Kidney capillary endothelial cell (primary cell): ENCODE data around the gene TMEM271.
"Not testable (repeated sequence)": the region's sequence is repeated elsewhere in the genome, so short reads cannot be mapped to it uniquely, and the experiment has no call there.

Experiments
- DNase-seq: peaks from one replicate; pipeline ENCODE4 v3.0.0-alpha.2; 2018; ENCODE audit warnings: low spot score

The TMEM271 gene

DNA sequence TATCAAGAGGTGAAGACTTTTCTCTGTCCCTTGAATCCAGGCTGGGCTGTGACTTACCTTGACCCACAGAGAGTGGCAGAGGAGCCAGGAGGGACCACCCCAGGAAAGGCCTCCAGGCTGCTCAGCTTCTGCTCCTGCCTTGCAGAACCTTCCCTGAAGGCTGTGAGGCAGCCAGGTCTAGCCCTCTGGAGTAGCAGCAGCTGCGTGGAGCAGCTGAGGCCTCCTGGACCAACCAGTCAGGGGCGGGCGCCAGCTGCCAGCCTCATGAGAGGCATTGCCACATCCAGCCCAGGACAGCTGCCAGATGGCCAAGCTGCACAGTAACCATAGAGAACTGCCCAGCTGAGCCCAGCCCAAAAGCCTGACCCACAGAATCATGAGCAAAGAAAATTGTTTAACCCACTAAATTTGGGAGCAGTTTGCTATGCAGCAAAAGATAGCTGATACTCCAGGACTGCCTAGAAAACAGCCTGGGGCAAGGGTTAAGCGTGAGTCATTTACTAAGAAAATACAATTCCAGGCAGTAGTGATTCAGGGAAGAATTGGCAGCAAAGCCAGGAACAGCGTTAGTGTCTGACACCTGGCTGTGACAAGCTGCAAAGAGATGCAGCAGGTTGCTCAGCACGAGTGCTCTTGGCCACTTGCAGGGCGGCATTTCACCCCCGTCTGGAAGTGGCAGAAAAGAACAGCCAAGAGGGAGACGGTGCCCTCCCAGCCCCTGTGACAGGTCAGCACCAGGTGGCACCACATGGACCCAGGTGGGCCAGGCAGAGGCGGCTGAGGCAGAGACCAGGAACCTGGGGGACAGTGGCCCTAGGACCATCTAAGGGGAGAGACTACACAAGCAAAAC lies 34.5 kb upstream of the TMEM271 start:
- DNase-seq: no peak

DNA sequence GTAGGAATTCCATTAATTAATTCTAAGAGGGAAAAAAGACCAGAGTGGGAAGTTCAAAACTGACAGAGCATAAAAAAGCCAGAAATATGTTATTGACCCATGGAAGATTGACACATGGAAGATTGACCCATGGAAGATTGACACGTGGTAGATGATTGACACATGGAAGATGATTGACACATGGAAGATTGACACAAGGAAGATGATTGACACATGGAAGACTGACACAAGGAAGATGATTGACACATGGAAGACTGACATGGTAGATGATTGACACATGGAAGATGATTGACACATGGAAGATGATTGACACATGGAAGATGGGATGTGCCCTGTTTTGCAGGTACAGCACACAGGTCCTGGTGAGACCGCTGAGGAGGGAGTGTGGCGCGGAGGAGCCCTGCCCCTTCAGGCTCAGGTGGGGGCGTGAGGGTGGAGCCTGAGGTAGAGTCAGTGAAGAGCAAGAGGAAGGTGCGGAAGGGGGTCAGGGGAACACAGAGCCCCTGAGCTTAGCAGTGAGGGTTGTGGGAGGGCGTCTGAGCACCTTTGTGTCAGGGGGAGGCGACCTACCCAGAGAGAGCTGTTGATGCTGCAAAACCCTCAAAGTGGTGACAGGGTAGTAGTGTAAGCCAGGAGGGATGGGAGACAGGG lies 33.4 kb upstream of the TMEM271 start:
- DNase-seq: no peak

DNA sequence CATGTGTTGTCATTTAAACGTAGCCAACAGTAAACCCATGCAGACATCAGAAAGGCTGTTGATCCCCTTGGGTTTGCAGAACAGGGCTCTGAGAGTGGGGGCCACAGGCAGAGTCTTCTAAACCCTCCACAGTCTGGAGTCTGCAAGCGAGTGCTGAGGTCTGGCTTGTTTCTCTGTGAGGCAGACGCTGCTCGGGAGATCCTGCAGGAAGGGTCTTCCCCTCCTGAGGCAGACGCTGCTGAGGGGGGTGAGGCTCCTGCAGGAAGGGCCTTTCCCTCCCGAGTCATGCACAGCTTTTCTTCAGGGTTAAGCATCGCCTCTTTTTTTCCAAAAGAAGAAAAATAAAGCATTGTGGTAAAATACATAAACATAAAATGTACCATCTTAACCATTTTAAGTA lies 32.1 kb upstream of the TMEM271 start:
- DNase-seq: no peak

DNA sequence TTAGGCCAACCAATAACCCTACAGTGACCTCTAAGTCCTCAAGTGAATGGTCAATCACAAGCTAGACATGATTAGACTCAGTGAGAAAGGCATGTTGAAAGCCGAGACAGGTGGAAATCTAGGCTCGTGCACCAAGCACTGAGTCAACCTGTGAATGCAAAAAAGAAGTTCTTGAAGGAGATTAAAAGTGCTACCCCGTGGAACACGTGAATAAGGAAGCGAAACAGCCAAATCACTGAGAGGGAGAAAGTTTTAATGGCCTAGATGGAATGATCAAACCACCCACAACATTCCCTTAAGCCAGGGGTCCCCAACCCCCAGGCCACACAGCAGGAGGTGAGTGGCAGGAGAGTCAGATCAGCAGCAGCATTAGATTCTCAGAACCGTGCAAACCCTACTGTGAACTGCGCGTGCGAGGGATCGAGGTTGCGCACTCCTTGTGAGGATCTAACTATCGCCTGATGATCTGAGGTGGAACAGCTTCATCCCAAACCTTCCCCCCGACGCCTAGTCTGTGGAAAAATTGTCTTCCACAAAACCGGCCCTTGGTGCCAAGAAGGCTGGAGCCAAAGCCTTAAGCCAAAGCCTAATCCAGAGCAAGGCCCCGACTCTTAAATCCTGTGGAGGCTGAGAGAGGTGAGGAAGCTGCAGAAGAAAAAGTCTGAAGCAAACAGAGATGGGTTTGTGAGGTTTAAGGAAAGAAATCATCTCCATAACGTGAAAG lies 29.8 kb upstream of the TMEM271 start:
- DNase-seq: no peak

DNA sequence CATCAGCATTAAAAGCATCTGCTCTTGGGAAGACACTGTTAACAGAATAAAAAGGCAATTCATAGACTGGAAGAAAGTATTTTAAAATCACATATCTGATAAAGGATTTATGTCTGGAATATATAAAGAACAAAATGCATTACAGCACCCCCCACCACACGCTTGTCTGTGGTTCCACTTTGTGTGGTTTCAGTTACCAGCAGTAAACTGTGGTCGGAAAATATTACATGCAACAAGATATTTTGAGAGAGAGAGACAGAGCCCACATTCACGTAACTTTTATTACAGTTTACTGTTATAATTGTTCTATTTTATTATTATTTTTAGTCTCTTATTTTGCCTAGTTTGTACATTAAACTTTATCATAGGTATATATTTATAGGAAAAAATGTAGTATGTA lies 28.0 kb upstream of the TMEM271 start:
- no peak for DNase-seq

DNA sequence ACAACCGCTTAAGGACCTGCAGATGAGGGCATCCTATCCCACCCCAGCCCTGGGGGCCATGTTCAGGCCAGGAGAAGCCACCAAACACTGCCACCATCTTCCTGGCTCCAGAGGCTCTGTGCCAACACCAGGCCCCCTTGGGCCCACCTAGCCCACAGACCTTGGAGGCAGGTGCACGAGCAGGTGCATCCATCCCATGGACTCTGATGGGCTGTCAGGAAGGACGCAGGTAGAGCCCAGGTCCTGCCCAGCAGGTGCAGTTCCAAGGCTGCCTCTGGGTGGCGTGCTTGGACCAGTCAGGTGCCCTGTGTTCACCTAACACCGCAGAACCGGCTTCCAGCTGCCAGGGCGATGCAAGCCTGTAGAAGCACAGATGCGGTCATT lies 26.5 kb upstream of the TMEM271 start:
- no peak for DNase-seq

DNA sequence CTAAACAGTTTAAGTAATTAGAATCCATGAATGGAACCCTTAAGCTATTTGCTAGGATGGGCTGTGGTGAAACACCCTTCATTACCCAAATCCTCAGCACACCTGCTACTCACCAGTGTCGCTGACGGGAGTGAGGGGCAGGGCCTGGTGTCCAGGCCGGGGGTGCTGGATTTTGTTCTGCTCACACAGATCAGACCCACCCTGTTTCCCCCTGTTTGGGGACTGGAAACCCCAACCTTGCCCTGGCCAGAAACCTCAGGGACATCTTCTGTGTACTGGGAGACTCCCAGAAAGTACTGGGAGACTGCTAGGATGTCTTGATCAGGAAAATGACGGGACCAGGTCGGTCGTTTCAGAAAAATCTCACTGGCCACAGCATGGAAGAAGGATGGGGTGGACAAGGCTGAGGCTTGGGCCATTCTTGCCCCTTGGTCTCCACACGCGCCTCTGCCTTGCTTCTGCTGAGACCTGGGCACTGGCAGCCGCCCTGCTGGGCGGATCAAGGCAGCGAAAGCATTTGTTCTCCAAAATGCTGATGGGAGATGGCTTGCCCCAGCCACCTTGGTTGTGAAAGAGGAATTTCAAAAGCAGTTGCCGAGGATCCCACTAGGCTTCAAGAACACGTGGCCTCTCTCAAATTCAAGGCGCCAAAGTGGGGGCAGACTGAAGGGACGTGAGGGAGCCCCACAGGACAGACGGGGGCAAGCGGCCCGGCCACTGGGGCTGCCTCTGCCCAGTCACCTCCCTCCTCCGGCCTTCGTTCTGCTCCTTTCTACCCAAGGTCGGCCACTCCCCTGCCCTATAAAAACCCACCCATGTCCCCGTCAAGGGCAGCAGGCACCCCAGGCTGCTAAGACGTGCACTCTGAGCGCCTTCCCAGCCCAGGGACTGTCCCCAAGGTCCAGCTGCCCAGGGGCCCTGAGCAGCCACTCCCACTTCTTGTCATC lies 25.8 kb upstream of the TMEM271 start:
- DNase-seq: no peak

DNA sequence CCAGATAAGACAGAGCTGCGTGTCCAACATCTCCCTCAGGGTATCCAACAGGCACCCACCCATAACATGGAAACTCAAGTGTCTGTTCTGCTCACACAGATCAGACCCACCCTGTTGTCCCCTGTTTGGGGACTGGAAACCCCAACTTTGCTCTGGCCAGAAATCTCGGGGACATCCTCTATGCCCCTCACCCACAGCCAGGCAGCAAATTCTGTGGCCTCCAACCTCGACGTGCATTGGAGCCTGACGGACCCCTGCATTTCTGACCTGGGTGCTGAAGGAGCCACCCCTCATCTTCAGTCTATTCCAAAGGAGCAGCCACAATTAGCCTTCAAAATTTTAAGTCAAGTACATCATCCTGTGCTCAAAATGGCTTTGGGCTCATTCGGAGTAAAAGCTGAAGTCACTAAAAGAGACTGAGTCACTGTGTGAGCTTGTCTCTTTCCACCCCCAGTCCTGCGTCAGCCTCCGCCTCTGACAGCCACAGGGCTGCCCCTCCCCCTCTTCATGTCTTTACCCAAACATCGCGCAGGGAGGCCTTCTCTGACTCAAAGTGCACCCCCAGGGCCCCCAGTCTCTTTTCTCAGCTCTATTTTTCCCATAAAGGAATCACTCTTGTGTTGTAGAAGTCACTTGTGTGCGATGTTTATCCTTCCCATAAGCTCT lies 24.9 kb upstream of the TMEM271 start:
- DNase-seq: no peak

DNA sequence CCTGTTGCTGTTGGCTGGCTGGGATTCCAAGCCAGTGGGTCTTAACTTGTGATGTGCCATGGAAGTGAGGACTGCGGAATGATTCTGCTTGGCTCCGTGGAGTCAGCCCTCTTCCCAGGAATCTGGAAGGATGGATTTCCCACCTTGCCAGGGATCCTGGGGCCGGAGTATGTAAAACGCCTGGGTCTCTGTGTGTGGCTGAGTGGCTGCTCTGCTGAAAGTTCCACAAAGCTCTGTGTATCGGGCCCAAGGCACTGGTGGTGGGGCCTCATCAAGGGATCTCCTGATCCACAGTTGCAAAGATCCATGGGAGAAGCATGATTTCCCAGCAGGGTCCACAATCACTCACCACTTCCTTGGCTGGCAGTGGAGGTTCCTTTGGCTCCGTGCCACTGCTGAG lies 24.1 kb upstream of the TMEM271 start:
- DNase-seq: no peak

DNA sequence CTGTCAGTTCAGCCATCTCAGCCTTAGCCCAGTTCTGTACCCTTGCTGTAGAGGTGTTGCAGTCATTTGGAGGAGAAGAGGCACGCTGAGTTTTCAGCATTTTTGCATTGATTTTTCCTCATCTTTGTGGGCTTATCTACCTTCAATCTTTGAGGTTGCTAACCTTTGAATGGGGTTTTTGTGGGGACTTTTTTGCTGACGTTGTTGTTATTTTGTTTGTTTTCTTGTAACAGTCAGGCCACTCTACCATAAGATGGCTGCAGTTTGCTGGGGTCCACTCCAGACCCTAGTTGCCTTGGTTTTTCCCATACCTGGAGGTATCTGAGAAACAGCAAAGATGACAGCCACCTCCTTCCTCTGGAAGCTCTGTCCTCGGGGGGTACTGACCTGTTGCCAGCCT lies 22.8 kb upstream of the TMEM271 start:
- DNase-seq: no peak

DNA sequence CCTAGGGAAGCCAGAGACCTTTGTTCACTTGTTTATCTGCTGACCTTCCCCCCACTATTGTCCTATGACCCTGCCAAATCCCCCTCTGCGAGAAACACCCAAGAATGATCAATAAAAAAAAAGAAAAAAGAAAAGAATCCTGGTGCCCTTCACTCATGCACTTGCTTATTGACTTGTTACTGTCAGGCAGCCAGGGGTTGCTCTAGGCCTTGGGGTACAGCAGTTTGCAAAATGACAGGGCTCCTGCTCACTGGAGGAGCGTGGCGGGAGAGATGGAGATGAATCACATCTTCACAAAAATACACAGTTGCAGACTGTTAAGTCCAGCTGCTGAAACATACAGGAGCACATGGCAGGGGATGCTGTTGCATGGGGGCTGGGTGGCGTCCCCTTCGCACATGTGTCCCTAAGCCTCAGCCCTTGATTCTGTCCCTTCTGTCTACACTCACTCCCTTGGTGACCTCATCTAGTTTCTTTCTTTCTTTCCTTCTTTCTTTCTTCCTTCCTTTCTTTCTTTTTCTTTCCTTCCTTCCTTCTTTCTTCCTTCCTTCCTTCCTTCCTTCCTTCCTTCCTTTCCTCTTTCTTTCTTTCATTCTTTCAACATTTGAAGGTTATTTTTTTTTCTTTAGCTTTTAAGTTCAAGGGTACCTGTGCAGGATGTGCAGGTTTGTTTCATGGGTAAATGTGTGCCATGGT lies 16.9 kb upstream of the TMEM271 start:
- DNase-seq: no peak

DNA sequence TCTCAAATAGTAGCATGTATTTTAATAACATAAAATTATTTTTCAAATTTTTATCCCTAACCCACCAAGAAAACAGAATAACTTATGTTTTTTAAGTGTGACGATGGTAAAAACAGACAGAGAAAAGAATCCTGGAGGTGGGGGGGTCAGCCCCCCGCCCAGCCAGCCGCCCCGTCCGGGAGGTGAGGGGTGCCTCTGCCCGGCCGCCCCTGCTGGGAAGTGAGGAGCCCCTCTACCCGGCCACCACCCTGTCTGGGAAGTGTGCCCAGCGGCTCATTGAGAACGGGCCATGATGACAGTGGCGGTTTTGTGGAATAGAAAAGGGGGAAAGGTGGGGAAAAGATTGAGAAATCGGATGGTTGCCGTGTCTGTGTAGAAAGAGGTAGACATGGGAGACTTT lies 16.1 kb upstream of the TMEM271 start:
- not testable (repeated sequence) for DNase-seq

DNA sequence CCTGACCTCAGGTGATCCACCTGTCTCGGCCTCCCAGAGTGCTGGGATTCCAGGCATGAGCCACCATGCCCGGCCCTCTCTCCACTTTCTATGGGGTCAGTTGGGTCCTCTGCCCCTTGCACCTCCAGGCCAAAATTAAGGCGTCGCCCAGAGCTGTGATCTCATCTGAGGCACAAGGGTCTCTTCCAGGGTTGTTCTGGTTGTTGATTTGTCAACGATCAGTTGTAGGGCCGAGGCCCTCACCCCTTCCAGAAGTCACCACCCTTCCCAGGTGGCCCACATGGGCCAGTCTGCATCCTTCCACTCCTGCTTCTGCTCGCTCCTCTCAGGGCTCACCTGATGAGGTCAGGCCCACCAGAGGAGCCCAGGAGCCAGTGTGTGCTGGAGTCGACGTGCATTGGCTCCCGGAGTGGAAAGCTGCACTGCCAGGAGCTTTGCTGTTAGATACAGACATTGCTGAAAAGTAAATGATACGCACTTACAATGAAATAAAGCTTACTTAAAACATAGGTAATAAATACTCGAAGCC lies 14.3 kb upstream of the TMEM271 start:
- no peak for DNase-seq

DNA sequence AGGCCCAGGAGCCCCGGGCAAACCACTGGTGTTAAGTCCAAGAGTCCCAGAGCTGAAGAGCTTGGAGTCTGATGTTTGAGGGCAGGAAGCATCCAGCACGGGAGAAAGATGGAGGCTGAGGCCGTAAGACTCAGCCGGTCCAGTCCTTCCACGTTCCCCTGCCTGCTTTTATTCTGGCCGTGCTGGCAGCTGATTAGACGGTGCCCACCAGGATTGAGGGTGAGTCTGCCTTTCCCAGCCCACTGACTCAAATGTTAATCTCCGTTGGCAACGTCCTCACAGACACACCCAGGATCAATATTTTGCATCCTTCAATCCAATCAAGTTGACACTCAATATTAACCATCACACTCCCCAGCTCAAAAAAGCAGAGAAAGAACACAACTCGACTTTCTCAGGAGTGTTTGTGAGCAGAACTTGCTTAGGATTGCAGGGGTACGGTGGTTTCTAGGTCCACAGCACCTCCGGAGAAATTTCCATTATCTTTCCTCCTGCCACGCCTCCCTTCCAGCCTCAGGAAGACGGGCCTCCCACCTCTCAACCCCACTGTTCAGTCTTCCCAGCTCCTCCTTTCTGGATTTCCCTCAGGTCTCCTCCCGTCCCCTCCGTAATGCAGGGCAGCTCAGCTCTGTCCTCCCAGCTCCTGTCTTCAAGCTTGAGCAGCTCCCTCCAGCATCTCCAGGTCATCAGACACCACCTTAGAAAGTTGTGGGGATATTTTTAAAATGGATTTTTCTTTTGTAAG lies 13.3 kb upstream of the TMEM271 start:
- DNase-seq: no peak

DNA sequence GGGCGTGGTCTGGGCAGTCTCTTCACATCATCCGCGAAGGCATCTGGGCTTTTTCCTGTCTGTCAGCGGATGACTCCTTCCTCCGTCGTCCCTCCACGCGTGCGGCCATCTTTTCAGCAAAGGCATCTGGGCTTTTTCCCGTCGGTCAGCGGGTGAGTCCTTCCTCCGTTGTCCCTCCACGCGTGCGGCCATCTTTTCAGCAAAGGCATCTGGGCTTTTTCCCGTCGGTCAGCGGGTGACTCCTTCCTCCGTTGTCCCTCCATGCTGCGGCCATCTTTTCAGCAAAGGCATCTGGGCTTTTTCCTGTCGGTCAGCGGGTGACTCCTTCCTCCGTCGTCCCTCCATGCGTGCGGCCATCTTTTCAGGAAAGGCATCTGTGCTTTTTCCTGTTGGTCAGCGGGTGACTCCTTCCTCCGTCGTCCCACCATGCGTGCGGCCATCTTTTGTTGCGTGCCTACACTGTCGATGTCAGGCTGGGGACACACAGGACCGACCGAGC lies 12.3 kb upstream of the TMEM271 start:
- no peak for DNase-seq

DNA sequence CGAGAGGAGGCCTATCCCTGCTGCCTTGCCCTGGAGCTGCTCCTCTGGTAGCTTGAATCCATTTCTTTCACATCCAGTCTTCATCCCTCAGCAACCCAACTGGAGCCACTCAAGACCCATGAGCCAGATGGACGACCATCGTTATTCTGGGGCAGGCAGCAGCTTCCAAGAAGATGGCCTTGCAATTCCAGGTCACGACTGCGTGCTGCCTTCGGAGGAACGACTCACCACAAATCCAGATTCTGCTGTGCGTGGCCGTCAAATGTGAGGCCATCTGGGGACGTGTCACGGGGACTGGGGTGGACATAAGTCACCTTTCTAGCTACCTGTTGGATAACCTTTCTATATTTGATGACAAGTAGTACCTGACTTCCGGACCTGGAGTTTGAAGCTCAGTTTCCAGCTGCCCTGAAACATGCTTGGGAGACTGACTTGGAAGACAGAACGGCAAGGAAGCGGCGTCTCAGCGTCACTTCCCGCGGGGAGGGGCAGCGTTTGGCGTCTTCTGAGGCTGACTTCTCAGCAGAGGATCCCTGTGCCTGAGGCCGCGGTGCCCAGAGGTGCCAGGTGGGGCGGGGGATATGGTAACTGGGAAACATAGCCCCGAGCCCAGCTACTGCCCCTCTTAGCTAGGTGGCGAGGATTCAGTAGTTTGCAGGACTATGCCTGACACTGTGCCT lies 11.7 kb upstream of the TMEM271 start:
- DNase-seq: no peak

DNA sequence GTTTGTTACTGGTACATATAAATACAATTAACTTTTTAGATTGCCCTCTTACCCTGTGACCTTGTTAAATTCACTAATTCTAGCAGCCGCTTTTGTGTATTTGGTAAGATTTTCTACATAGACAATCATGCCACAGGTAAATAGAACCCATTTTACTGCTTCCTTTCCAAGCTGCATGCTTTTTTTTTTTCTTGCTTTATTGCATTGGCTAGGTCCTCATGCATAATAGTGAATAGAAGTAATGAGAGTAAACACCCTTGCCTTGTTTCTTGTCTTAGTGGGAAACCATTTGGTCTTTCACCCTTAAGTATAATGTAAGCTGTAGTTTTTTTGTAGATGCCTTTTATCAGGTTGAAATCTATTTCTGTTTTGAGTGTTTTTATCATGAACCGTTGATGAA lies 7.7 kb upstream of the TMEM271 start:
- no peak for DNase-seq

DNA sequence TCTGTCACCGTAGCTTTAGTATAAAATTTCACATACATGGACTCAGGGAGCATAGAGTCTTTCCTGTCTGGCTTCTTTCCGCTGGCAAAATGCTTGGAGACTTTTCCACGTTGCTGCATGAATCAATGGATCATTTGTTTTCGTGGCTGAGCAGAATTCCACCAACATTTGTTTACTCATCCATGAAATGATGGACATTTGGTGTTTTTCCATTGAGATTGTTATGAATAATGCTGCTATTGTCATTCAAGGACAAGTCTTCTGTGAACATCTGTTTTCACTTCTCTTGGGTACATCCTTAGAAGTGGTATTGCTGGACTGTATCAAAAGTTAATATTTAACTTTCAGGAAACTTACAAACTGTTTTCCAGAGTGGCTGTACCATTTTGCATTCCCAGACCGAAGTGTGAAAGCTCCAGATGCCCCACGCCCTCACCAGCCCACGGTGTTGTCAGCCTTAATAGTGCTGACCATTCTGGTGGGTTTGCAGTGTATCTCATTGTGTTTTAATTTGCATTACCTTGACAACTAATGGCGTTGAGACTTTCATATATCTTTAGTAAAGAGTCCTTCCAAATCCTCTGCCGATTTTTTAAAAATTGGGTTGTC lies 5.8 kb upstream of the TMEM271 start:
- no peak for DNase-seq

DNA sequence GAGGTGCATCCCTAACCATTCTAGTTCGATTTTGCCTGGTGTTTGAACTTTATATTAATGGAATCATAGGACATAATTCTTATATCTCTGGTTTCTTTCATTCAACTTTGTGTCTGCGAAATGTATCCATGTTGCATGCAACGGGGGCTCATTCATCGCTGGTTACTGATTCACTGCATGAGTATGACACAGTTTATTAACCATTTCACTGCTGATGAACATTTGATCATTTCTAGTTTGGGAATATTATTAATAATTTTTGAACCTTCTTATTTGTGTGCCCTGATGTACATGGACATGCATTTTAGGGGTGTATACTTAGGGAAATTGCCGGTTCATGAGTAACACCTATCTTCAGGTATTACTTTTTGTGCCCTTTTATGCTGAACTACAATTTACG lies 5.1 kb upstream of the TMEM271 start:
- no peak for DNase-seq
